SH-SY5Y (cell line): ENCODE data around the gene FTCD.

ENCODE experiments used
- GATA2 ChIP-seq: IDR thresholded peaks from 2 replicates; pipeline ENCODE4 v1.6.1; 2011; ENCODE audit warnings: mild to moderate bottlenecking, low read depth, low read length
- GATA3 ChIP-seq: IDR thresholded peaks from 2 replicates; pipeline ENCODE4 v1.6.1; 2011; ENCODE audit warnings: low read depth, mild to moderate bottlenecking, low read length, moderate library complexity

DNA sequence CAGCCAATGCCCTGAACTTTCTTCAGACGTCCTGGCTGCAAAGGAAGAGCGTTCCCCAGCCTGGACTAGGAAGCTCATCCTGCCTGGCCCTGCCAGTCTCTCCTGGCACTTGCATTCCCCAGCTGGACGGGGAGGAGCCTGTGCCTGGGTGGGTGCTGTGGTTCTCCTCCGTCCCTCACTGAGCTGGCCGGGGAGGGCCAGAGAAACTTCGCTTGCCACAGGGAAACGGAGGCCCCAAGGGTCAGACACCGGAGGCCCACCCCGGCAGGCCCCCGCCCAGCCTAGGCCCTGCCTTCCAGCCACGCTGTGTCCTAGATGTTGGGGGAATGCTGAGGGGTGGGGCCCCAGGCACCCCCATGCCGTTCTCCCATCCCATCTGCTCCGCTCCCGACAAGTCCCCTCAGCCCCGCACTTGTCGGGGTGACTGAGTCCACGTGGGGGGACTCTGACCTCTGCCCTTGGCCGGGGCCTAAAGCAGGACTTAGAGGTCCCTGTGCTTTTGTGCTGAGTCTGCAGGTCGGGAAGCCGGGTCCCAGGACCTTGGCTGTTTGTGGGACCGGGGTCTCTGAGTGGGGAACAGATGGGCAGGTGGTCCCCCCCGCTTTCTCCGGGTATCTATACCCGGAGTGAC lies 4.8 kb downstream of the FTCD start:
- no peak for TF ChIP-seq GATA2
- no peak for TF ChIP-seq GATA3
